HEK293T (cell line): Measurements from ENCODE around the gene RPRD1A.
"Not testable (repeated sequence)": the region's sequence is repeated elsewhere in the genome, so short reads cannot be mapped to it uniquely, and the experiment has no call there.

Experiments used
- ARNT ChIP-seq: fragments of 450-650 bp; IDR thresholded peaks from 2 replicates; pipeline ENCODE4 v1.6.1; 2017; ENCODE audit warnings: mild to moderate bottlenecking
- BHLHE40 ChIP-seq: fragments of 450-650 bp; IDR thresholded peaks from 2 replicates; pipeline ENCODE4 v1.6.1; 2016; ENCODE audit warnings: mild to moderate bottlenecking, moderate library complexity, borderline replicate concordance
- CTBP1 ChIP-seq: fragments of 450-650 bp; IDR thresholded peaks from 2 replicates; pipeline ENCODE4 v1.6.1; 2016; ENCODE audit warnings: borderline replicate concordance
- ELF4 ChIP-seq: fragments of 450-650 bp; IDR thresholded peaks from 2 replicates; pipeline ENCODE4 v1.6.1; 2017; ENCODE audit warnings: antibody characterized with exemption
- FOXA1 ChIP-seq: fragments of 450-650 bp; IDR thresholded peaks from 2 replicates; pipeline ENCODE4 v1.6.1; 2016; ENCODE audit warnings: mild to moderate bottlenecking
- FOXK2 ChIP-seq: fragments of 450-650 bp; IDR thresholded peaks from 2 replicates; pipeline ENCODE4 v1.6.1; 2016; ENCODE audit warnings: mild to moderate bottlenecking
- FOXM1 ChIP-seq: fragments of 450-650 bp; IDR thresholded peaks from 2 replicates; pipeline ENCODE4 v1.6.1; 2017; ENCODE audit warnings: mild to moderate bottlenecking, borderline replicate concordance
- HDGF ChIP-seq: fragments of 450-650 bp; IDR thresholded peaks from 2 replicates; pipeline ENCODE4 v1.6.1; 2017; ENCODE audit warnings: antibody characterized with exemption, borderline replicate concordance
- L3MBTL2 ChIP-seq: fragments of 450-650 bp; conservative IDR thresholded peaks from 2 replicates; pipeline ENCODE4 v1.6.1; 2016; ENCODE audit warnings: mild to moderate bottlenecking
- SP1 ChIP-seq: fragments of 450-650 bp; IDR thresholded peaks from 2 replicates; pipeline ENCODE4 v1.6.1; 2017
- SUZ12 ChIP-seq: fragments of 450-650 bp; IDR thresholded peaks from 2 replicates; pipeline ENCODE4 v1.6.1; 2016; ENCODE audit warnings: mild to moderate bottlenecking
- TARDBP ChIP-seq: fragments of 450-650 bp; IDR thresholded peaks from 2 replicates; pipeline ENCODE4 v1.6.1; 2016
- ZNF384 ChIP-seq: fragments of 450-650 bp; IDR thresholded peaks from 2 replicates; pipeline ENCODE4 v1.6.1; 2016
- TF ChIP-seq, protein P1 (sequence below): fragments of 450-650 bp; IDR thresholded peaks from 2 replicates; pipeline ENCODE4 v1.6.1; 2016

DNA sequence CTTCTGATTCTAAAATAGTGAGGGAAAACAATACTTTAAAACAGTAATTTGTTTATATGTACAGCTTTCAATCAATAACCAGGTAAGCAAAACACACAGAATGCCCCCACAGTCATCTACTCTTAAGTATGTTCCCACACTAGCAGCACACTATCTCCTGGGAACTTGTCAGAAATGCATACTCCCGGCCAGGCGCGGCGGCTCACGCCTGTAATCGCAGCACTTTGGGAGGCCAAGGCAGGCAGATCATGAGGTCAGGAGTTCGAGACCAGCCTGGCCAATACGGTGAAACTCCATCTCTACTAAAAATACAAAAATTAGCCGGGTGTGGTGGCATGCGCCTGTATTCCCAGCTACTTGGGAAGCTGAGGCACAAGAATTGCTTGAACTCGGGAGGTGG, 49.4 kb upstream of the RPRD1A start:
- TF ChIP-seq ZNF384, SUZ12, FOXM1, HDGF, BHLHE40, SP1, ARNT, CTBP1, ELF4, TARDBP, FOXA1, FOXK2, L3MBTL2: not testable (repeated sequence)
- TF ChIP-seq, protein P1, sequence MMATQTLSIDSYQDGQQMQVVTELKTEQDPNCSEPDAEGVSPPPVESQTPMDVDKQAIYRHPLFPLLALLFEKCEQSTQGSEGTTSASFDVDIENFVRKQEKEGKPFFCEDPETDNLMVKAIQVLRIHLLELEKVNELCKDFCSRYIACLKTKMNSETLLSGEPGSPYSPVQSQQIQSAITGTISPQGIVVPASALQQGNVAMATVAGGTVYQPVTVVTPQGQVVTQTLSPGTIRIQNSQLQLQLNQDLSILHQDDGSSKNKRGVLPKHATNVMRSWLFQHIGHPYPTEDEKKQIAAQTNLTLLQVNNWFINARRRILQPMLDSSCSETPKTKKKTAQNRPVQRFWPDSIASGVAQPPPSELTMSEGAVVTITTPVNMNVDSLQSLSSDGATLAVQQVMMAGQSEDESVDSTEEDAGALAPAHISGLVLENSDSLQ = not testable (repeated sequence)
